Activated naive CD8-positive, alpha-beta T cell (primary cell): ENCODE measurements around the gene IFNA8.
"Not testable (repeated sequence)": the region's sequence is repeated elsewhere in the genome, so short reads cannot be mapped to it uniquely, and the experiment has no call there.

Experiments
- H3K27ac Mint-ChIP-seq: one replicate; pipeline ENCODE4 v1.8.0; 2021; ENCODE audit warnings: mixed read lengths
- H3K27me3 Mint-ChIP-seq: one replicate; pipeline ENCODE4 v1.8.0; 2021; ENCODE audit warnings: mixed read lengths
- H3K36me3 Mint-ChIP-seq: one replicate; pipeline ENCODE4 v1.8.0; 2021; ENCODE audit warnings: mixed read lengths
- H3K4me1 Mint-ChIP-seq: one replicate; pipeline ENCODE4 v1.8.0; 2021; ENCODE audit warnings: low read depth, mixed read lengths
- H3K4me3 Mint-ChIP-seq: one replicate; pipeline ENCODE4 v1.8.0; 2021; ENCODE audit warnings: mild to moderate bottlenecking, mixed read lengths
- H3K9me3 Mint-ChIP-seq: one replicate; pipeline ENCODE4 v1.8.0; 2021; ENCODE audit warnings: low read depth, mixed read lengths

Gene IFNA8

GRCh38 chr9:21408817-21409216 lies at the start of gene IFNA8:
TSS of gene IFNA8 (plus strand) at chr9:21409117. CDS start at chr9:21409177, 60 bp downstream.
- Mint-ChIP-seq H3K36me3 (no peaks in the 10 kb centered on the region), H3K9me3 (no peaks in the 10 kb centered on the region), H3K4me3 (no peak within 1 kb of the TSS), H3K27me3 (peaks cover 11% of the 10 kb centered on the region), H3K4me1 (peaks cover 11% of the 10 kb centered on the region), H3K27ac (no peak within 1 kb of the TSS)

GRCh38 chr9:21362287-21362686 lies 46.6 kb upstream of the IFNA8 start:
- Mint-ChIP-seq H3K4me1 (peaks cover 17% of the 10 kb centered on the region), H3K4me3 (no peak overlapping the region), H3K27me3 (peaks cover 4% of the 10 kb centered on the region)

GRCh38 chr9:21367169-21367568 lies 41.7 kb upstream of the IFNA8 start:
- H3K27me3 Mint-ChIP-seq: peaks cover 12% of the 10 kb centered on the region
- H3K27ac Mint-ChIP-seq, H3K4me3 Mint-ChIP-seq, H3K9me3 Mint-ChIP-seq, H3K4me1 Mint-ChIP-seq, H3K36me3 Mint-ChIP-seq: not testable (repeated sequence)

More at GRCh38 chr9:21362287-21362686, 46.6 kb upstream of the IFNA8 start:
- no peaks in the 10 kb centered on the region for H3K9me3 Mint-ChIP-seq
- no peak overlapping the region for H3K27ac Mint-ChIP-seq
- no peaks in the 10 kb centered on the region for H3K36me3 Mint-ChIP-seq

GRCh38 chr9:21367957-21368356 lies 41.0 kb upstream of the IFNA8 start, which contains the start of gene IFNA13:
TSS of gene IFNA13 (minus strand) at chr9:21368057. CDS start at chr9:21368010, 47 bp downstream.
- H3K27me3 Mint-ChIP-seq: peaks cover 14% of the 10 kb centered on the region
- no peaks in the 10 kb centered on the region for H3K9me3 Mint-ChIP-seq
- H3K4me1 Mint-ChIP-seq: no peaks in the 10 kb centered on the region
- no peak within 1 kb of the TSS for H3K4me3 Mint-ChIP-seq
- H3K36me3 Mint-ChIP-seq: no peaks in the 10 kb centered on the region
- no peak within 1 kb of the TSS for H3K27ac Mint-ChIP-seq

- peaks cover 20% of the 10 kb centered on the region for H3K27me3 Mint-ChIP-seq
- H3K4me3 Mint-ChIP-seq, H3K4me1 Mint-ChIP-seq, H3K36me3 Mint-ChIP-seq, H3K27ac Mint-ChIP-seq, H3K9me3 Mint-ChIP-seq: not testable (repeated sequence)
Observed at GRCh38 chr9:21371467-21371866, 37.5 kb upstream of the IFNA8 start.

- Mint-ChIP-seq H3K4me1 (peaks cover 11% of the 10 kb centered on the region), H3K36me3 (no peaks in the 10 kb centered on the region), H3K27ac (peak overlapping the region; percentile 30), H3K27me3 (peaks cover 21% of the 10 kb centered on the region), H3K9me3 (no peaks in the 10 kb centered on the region), H3K4me3 (no peak overlapping the region)
Observed at GRCh38 chr9:21381448-21382339, 27.2 kb upstream of the IFNA8 start.

- no peaks in the 10 kb centered on the region for H3K9me3 Mint-ChIP-seq
- H3K4me1 Mint-ChIP-seq: peaks cover 11% of the 10 kb centered on the region
- H3K4me3 Mint-ChIP-seq: no peak overlapping the region
- peaks cover 23% of the 10 kb centered on the region for H3K27me3 Mint-ChIP-seq
- no peaks in the 10 kb centered on the region for H3K36me3 Mint-ChIP-seq
- no peak overlapping the region for H3K27ac Mint-ChIP-seq
Observed at GRCh38 chr9:21383627-21384026, 25.3 kb upstream of the IFNA8 start.

GRCh38 chr9:21385131-21385670 lies 23.7 kb upstream of the IFNA8 start, which contains the start of gene IFNA2:
TSS of gene IFNA2 (minus strand) at chr9:21385398. CDS start at chr9:21385329, 69 bp downstream.
- Mint-ChIP-seq H3K4me1 (peaks cover 11% of the 10 kb centered on the region), H3K4me3 (no peak within 1 kb of the TSS), H3K27me3 (peaks cover 24% of the 10 kb centered on the region), H3K36me3 (no peaks in the 10 kb centered on the region), H3K9me3 (no peaks in the 10 kb centered on the region), H3K27ac (no peak within 1 kb of the TSS)

- no peak overlapping the region for H3K27ac Mint-ChIP-seq
- H3K27me3 Mint-ChIP-seq: peaks cover 24% of the 10 kb centered on the region
Observed at GRCh38 chr9:21392270-21392669, 16.6 kb upstream of the IFNA8 start.

GRCh38 chr9:21395778-21396717 lies 12.9 kb upstream of the IFNA8 start:
- Mint-ChIP-seq H3K4me1 (peaks cover 9% of the 10 kb centered on the region), H3K9me3 (no peaks in the 10 kb centered on the region), H3K27ac (no peak overlapping the region), H3K4me3 (peak overlapping the region; percentile 74), H3K36me3 (no peaks in the 10 kb centered on the region), H3K27me3 (peaks cover 35% of the 10 kb centered on the region)

More at GRCh38 chr9:21392270-21392669, 16.6 kb upstream of the IFNA8 start:
- Mint-ChIP-seq H3K9me3 (no peaks in the 10 kb centered on the region), H3K36me3 (no peaks in the 10 kb centered on the region), H3K4me3 (no peak overlapping the region), H3K4me1 (peaks cover 9% of the 10 kb centered on the region)

GRCh38 chr9:21398955-21399489 lies 9.9 kb upstream of the IFNA8 start:
- no peaks in the 10 kb centered on the region for H3K9me3 Mint-ChIP-seq
- peaks cover 12% of the 10 kb centered on the region for H3K4me1 Mint-ChIP-seq
- H3K27ac Mint-ChIP-seq: no peak overlapping the region
- H3K27me3 Mint-ChIP-seq: peaks cover 40% of the 10 kb centered on the region
- H3K36me3 Mint-ChIP-seq: no peaks in the 10 kb centered on the region
- no peak overlapping the region for H3K4me3 Mint-ChIP-seq

GRCh38 chr9:21399956-21400355 lies 9.0 kb upstream of the IFNA8 start:
- H3K27ac Mint-ChIP-seq: no peak overlapping the region
- peaks cover 12% of the 10 kb centered on the region for H3K4me1 Mint-ChIP-seq
- no peaks in the 10 kb centered on the region for H3K36me3 Mint-ChIP-seq
- no peak overlapping the region for H3K4me3 Mint-ChIP-seq
- H3K9me3 Mint-ChIP-seq: no peaks in the 10 kb centered on the region
- peaks cover 43% of the 10 kb centered on the region for H3K27me3 Mint-ChIP-seq

GRCh38 chr9:21402386-21403251 lies 6.3 kb upstream of the IFNA8 start:
- Mint-ChIP-seq H3K4me1 (peaks cover 4% of the 10 kb centered on the region), H3K27ac (no peak overlapping the region), H3K9me3 (no peaks in the 10 kb centered on the region), H3K27me3 (peaks cover 41% of the 10 kb centered on the region), H3K36me3 (no peaks in the 10 kb centered on the region), H3K4me3 (peak overlapping the region; percentile 75)

- peaks cover 4% of the 10 kb centered on the region for H3K4me1 Mint-ChIP-seq
- no peak overlapping the region for H3K27ac Mint-ChIP-seq
- H3K4me3 Mint-ChIP-seq: peak overlapping the region; percentile 14
- no peaks in the 10 kb centered on the region for H3K9me3 Mint-ChIP-seq
- H3K36me3 Mint-ChIP-seq: no peaks in the 10 kb centered on the region
- H3K27me3 Mint-ChIP-seq: peaks cover 29% of the 10 kb centered on the region
Observed at GRCh38 chr9:21404146-21404545, 4.8 kb upstream of the IFNA8 start.
